GM12878 (cell line): ENCODE results near the gene TEX2. TPM values are rescaled to one million over a fixed set of nuclear protein-coding genes. Genes with fewer than 3 reads are reported as not detected.

Source experiments
- ATF7 ChIP-seq: fragments of 450-650 bp; IDR thresholded peaks from 2 replicates; pipeline ENCODE4 v1.6.1; 2016; ENCODE audit warnings: low read depth, mild to moderate bottlenecking
- CBX5 ChIP-seq: sonication (generic); IDR thresholded peaks from 2 replicates; pipeline ENCODE4 v1.6.1; 2016; ENCODE audit warnings: low read depth, moderate library complexity, mild to moderate bottlenecking, inconsistent platforms
- HCFC1 ChIP-seq: fragments of 150-350 bp; IDR thresholded peaks from 2 replicates; pipeline ENCODE4 v1.6.1; 2014; ENCODE audit warnings: low read length
- KDM1A ChIP-seq: fragments of 200-600 bp; sonication (generic); IDR thresholded peaks from 2 replicates; pipeline ENCODE4 v1.6.1; 2016; ENCODE audit warnings: borderline replicate concordance
- LARP7 ChIP-seq: fragments of 450-650 bp; IDR thresholded peaks from 2 replicates; pipeline ENCODE4 v1.6.1; 2017; ENCODE audit warnings: mild to moderate bottlenecking
- MTA2 ChIP-seq: fragments of 450-650 bp; IDR thresholded peaks from 2 replicates; pipeline ENCODE4 v1.6.1; 2016; ENCODE audit warnings: low read depth, mild to moderate bottlenecking, moderate library complexity
- RB1 ChIP-seq: fragments of 450-650 bp; formaldehyde crosslinking; IDR thresholded peaks from 2 replicates; pipeline ENCODE4 v1.6.1; 2017; ENCODE audit warnings: mild to moderate bottlenecking, borderline replicate concordance
- SKIL ChIP-seq: fragments of 450-650 bp; IDR thresholded peaks from 2 replicates; pipeline ENCODE4 v1.6.1; 2017; ENCODE audit warnings: mild to moderate bottlenecking, low read depth, inconsistent platforms; ENCODE audit not compliant: poor library complexity, severe bottlenecking
- SREBF1 ChIP-seq: IDR thresholded peaks from 2 replicates; pipeline ENCODE4 v1.6.1; 2012; ENCODE audit warnings: mild to moderate bottlenecking, low read length
- polyA plus RNA-seq, 11 experiments: library from polyadenylated mRNA; depleted of rRNA in 4 of 11; unstranded in 6 of 11; stranded (reverse) in 5 of 11; fragments of >200 nt; fragmentation: Nextera tagmentation in 4 of 11; fragmentation: Illumina TruSeq in 1 of 11; extraction: Ambion mirVana in 4 of 11; extraction: Trizol in 1 of 11; gene quantifications; 1 replicate in 1 of 11; 2 replicates in 10 of 11; pipeline versions ENCODE4 v1.2.1 to v1.2.3, GENCODE V29; 2011 to 2016; ENCODE audit warnings: inconsistent platforms in 2 of 11, missing spikeins in 2 of 11, low read depth in 1 of 11
- total RNA-seq, 4 experiments: library from RNA; depleted of rRNA in 3 of 4; stranded (reverse); fragments of >200 nt in 3 of 4; fragmentation: Illumina TruSeq in 1 of 4; extraction: Trizol in 1 of 4; gene quantifications; 2 replicates each; pipeline versions ENCODE4 v1.2.1 to v1.2.3, GENCODE V29; 2013 to 2021
- TF ChIP-seq, protein P1 (sequence below): fragments of 150-350 bp; IDR thresholded peaks from 2 replicates; pipeline ENCODE4 v1.6.1; 2014; ENCODE audit warnings: mild to moderate bottlenecking, low read depth, low read length

Gene TEX2
- total and polyA plus RNA-seq, 10 of the 15 experiments (the other 5 are each of a cell fraction or from before 2014, with no cell fraction given) = 3.8 to 19.9 (median 15.8) TPM

- TF ChIP-seq, protein P1, sequence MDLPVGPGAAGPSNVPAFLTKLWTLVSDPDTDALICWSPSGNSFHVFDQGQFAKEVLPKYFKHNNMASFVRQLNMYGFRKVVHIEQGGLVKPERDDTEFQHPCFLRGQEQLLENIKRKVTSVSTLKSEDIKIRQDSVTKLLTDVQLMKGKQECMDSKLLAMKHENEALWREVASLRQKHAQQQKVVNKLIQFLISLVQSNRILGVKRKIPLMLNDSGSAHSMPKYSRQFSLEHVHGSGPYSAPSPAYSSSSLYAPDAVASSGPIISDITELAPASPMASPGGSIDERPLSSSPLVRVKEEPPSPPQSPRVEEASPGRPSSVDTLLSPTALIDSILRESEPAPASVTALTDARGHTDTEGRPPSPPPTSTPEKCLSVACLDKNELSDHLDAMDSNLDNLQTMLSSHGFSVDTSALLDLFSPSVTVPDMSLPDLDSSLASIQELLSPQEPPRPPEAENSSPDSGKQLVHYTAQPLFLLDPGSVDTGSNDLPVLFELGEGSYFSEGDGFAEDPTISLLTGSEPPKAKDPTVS = no peak
- TF ChIP-seq CBX5 = no peak
- TF ChIP-seq KDM1A = no peak
- no peak for TF ChIP-seq LARP7
- no peak for TF ChIP-seq SREBF1
- no peak for TF ChIP-seq SKIL
- TF ChIP-seq ATF7 = no peak
- TF ChIP-seq RB1 = no peak
- no peak for TF ChIP-seq MTA2
- no peak for TF ChIP-seq HCFC1
These were observed 98.3 kb downstream of the TEX2 start (continued) for GRCh38 chr17:64164596-64165285.
